GM18870 (cell line): ENCODE measurements around the gene TCN2.
"Not testable (repeated sequence)": the region's sequence is repeated elsewhere in the genome, so short reads cannot be mapped to it uniquely, and the experiment has no call there.

ENCODE experiments used
- ATAC-seq: cut with Tn5 transposase; IDR thresholded peaks from one replicate; pipeline ENCODE4 v1.9.1; 2021; ENCODE audit warnings: moderate library complexity; ENCODE audit not compliant: unreplicated experiment

The TCN2 gene

GRCh38 chr22:30575859-30576258 is 31.1 kb upstream of the TCN2 start:
- ATAC-seq, result no peak

- ATAC-seq, result no peak
These were observed 28.5 kb upstream of the TCN2 start for GRCh38 chr22:30578481-30578880.

DNA sequence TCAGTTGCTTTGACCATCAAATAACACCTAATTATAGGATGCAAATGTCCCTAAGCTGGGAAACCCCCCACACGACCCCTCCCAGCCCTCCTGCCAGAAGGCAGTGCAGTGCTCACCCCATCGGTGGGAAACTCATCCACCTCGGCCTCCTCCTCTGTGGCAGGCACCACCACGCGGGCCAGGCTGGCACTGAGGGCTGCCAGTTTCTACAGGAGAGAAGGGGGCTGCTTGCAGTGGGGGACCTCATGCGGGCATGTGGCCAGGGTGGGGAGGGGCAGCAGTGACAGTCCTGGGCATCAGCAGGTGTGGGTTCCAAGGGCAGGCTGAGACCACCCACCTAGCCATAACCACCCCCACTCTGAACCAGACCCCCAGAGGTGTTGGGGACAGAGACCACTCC is 26.1 kb upstream of the TCN2 start:
- no peak for ATAC-seq

DNA sequence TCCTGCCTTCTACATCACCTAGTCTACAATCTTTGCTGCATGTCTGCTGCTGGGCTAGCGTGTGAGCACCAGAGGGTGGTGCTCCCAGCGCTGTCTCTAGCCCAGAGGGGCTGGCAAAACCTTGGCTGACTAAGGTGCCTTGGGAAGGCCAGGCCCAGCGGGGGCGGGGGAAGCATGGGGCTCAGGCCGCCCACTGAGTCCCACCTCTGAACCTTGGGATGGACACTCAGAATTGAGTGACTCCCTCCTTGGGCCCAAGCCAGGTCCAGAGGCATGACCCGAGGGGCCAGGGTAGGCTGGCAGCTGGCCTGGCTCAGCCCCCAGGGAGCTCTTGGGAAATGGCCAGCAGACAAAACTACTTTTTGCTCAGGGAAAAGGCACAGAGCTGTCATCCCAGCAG is 24.9 kb upstream of the TCN2 start:
- no peak for ATAC-seq

DNA sequence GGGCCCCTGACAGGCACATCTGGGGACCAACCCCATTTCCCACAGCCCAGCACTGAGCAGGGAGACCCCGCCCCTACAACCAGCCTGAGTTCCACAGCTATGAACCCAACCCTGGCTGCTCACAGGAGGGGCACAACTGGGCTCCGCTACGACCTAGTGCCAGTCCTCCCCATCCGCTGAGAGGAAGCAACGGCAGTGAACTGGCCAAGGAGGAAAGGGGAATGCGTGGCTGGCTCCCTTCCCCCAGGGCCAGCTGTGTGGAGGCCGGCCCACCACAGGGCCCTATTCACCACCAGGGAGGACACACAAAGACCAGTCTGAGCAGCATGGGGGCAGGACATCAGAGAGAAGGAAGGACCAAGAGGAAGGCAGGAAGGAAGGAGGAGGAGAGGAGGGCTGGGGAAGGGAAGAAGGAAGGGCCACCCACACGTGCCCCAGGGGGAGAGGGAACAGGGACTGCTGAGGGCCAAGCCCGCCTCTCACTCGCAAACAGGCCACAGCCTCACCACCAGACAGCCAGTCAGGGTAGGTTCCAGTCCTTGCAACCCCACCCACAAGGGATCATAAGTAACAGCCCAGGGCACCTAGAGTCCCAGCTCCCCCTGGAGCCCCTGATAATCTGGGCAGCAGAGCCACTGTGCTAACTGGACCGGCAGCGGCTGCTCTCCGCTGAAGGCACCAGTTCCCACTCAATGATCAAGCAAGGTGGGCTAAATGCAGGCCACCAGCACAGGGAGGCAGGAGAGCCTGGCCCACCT is 24.0 kb upstream of the TCN2 start:
- ATAC-seq, result no peak

DNA sequence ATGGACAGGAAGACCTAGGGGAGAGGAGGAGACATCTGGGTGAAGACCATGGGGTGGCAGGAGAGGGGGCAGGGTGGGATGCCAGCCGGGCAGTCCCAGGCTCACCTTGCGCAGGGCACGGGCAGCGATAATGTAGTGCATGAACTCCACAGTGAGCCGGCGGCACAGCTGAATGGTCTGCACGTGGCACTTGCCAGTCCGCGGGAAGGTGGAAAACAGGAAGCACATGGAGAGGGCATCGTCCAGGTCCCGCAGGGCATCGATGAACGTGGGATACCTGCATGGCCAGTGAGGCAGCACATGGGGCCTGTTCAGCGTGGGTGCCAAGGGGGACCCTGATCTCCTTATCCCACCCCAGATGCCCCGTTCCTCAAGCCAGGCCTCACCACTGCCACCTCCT is 22.5 kb upstream of the TCN2 start:
- ATAC-seq, result no peak

DNA sequence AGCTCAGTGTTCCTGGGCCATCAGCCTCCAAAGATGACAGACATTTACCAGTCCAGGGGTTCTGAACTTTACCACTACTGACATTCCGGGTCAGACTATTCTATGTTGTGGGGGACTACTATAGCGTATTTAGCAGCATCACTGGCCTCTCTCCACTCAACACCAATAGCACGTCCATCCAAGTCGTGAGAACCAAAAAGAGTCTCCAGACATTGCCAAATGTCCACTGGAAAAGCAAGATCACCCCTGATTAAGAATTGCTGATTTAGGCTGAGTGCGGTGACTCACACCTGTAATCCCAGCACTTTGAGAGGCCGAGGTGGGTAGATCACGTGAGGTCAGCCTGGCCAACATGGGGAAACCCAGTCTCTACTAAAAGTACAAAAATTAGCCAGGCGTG is 20.6 kb upstream of the TCN2 start:
- ATAC-seq, result no peak

GRCh38 chr22:30591191-30591587 is 15.8 kb upstream of the TCN2 start:
- ATAC-seq, result no peak

- ATAC-seq, result peak; percentile 95
These were observed 15.2 kb upstream of the TCN2 start, which contains the start of gene PES1 for GRCh38 chr22:30591588-30592359. Gene PES1 (minus strand): TSS chr22:30591910. CDS start chr22:30591833, 77 bp downstream.

DNA sequence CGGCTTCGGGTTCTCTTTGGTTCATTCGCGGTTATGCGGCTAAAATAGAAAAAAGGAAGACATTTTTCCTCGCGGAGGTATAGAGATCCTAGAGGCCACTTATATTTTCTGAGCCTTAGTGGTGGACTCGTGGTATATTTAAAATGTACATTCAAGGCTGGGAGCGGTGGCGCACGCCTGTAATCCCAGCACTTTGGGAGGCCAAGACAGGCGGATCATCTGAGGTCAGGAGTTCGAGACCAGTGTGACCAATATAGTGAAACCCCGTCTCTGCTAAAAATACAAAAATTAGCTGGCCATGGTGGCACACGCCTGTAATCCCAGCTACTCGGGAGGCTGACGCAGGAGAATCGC is 14.6 kb upstream of the TCN2 start:
- ATAC-seq, result not testable (repeated sequence)

- ATAC-seq, result no peak
These were observed 10.8 kb upstream of the TCN2 start for GRCh38 chr22:30596199-30596598.

- no peak for ATAC-seq
These were observed 10.1 kb upstream of the TCN2 start for GRCh38 chr22:30596886-30597285.

- ATAC-seq, result no peak
These were observed 8.0 kb upstream of the TCN2 start for GRCh38 chr22:30598986-30599385.

- ATAC-seq, result no peak
These were observed 6.1 kb upstream of the TCN2 start for GRCh38 chr22:30600921-30601320.

- no peak for ATAC-seq
These were observed 5.5 kb upstream of the TCN2 start for GRCh38 chr22:30601464-30601863.

DNA sequence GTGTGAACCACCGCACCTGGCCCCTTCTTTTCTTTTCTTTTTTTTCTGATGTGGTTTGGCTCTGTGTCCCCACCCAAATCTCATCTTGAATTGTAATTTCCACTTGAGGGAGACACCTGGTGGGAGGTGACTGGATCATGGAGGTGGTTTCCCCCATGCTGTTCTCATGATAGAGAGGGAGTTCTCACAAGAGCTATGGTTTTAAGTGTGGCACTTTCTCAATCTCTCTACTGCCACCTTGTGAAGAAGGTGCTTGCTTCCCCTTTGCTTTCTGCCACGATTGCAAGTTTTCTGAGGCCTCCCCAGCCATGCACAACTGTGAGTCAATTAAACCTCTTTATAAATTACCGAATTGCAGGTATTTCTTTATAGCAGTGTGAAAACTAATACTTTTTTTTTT is 4.9 kb upstream of the TCN2 start:
- no peak for ATAC-seq

- no peak for ATAC-seq
These were observed 3.2 kb upstream of the TCN2 start for GRCh38 chr22:30603801-30604200.

GRCh38 chr22:30604723-30605122 is 2.3 kb upstream of the TCN2 start:
- ATAC-seq, result no peak

DNA sequence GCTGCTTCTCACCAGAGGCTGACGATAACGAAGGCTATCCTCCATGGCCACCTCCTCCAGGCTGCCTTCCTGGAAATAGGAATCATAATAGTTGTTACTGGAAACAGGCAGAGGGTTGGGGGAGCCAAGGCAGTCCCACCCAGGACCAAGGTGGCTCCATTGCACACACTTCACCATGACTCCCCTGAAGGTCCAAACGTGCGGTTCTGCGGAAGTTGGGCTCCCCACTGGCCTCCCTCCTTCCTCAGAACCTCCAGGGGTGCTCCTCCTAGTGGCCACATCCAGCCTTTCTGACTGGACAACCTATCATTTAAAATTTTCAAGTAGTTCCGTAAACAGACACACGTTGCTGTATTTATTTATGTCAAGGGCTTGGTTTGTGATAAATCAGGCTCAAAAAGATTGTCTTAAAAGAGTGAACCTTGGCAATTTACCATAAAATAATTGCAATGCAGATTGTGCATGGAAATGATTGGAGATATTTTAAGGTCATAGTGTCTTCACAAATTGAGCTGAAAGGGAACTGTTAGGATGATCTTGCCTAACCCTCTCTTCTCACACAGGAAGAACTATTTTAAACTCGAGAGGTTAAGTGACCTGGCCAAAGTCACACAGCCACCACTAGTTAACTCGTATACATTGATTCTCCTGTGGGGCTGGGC is 1.4 kb upstream of the TCN2 start:
- no peak for ATAC-seq

DNA sequence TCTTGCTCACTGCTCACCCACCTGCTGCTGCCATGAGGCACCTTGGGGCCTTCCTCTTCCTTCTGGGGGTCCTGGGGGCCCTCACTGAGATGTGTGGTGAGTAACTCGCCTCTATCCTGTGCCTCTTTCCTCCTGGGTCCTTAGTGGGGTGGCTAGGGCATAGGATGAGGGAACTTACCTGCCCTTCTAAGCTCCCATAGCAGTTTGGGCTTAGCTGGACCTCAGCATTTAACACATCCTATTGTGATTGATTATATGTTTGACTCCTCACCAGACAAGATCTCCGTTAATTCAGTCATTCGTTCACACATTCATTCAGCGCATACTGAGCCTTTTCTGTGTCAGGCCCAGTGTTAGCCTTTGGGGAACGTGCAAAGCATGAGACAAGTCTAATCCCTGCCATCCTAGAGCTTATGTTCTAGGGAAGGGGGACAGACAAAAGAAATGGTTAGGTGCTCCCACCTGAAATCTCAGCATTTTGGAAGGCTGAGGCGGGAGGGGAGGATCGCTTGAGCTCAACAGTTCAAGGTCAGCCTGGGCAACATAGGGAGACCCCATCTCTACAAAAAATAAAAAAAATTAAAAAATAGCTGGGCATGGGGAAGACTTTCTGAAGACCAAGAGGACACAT is 441 bp downstream of the TCN2 start:
- ATAC-seq, result no peak

GRCh38 chr22:30607939-30608338 is 965 bp downstream of the TCN2 start:
- ATAC-seq, result no peak
